K562 (cell line): ENCODE results near the gene SYK. TPM values are rescaled to one million over a fixed set of nuclear protein-coding genes. Genes with fewer than 3 reads are reported as not detected.
"Not testable (repeated sequence)": the region's sequence is repeated elsewhere in the genome, so short reads cannot be mapped to it uniquely, and the experiment has no call there.

Experiments used
- ATAC-seq: fragments of 200-7000 bp; cut with Tn5 transposase; 3 replicates; pipeline ENCODE4 v1.9.1; 2020; ENCODE audit warnings: moderate library complexity
- BruUV-seq: library from RNA; stranded (reverse); fragments of 400-500 nt; replicated peaks from 2 replicates; lab custom pipeline; 2021; lab: Mats Ljungman, UMichigan
- CTCF ChIA-PET: fragments of 300-600 bp; formaldehyde crosslinking; extraction: SDS; loops from one replicate; lab custom pipeline; 2021; ENCODE audit warnings: low intra/inter-chr PET ratio; lab: Yijun Ruan, JAX
- POLR2A ChIA-PET: fragments of 300-600, 350-650 bp; sonication (Branson Sonifier 250); formaldehyde crosslinking; extraction: SDS; loops from one replicate; lab custom pipeline; 2021; ENCODE audit warnings: antibody characterized with exemption, inconsistent platforms; lab: Yijun Ruan, JAX
- DNase-seq, 4 experiments: peaks; one replicate each; pipeline versions ENCODE4 v3.0.0 to v3.0.0-alpha.2; 2011 to 2018; ENCODE audit warnings: low spot score in 3 of 4, mixed read lengths in 3 of 4; ENCODE audit errors: extremely low read depth in 1 of 4
- FAIRE-seq: peaks from 2 replicates; lab custom pipeline; 2011; peaks lifted over from hg19 to GRCh38; lab: Jason Lieb, UNC
- H2AFZ ChIP-seq: 2 replicates; pipeline ENCODE4 v1.6.0; 2011; ENCODE audit warnings: low read depth, low read length, control low read depth, inconsistent platforms
- H3K27ac ChIP-seq: fragments of 200-600 bp; 3 replicates; pipeline ENCODE4 v1.8.0; 2011; ENCODE audit warnings: low read depth, mild to moderate bottlenecking, control low read depth, inconsistent platforms, low read length, moderate library complexity, mixed read lengths; ENCODE audit errors: extremely low read depth
- H3K27me3 ChIP-seq, 2 experiments: fragments of 300-600 bp in 1 of 2; 2 replicates in 1 of 2; 3 replicates in 1 of 2; pipeline versions ENCODE4 v1.6.0 to v1.8.0; 2011; ENCODE audit warnings: inconsistent platforms in 2 of 2, low read length in 2 of 2, mild to moderate bottlenecking in 1 of 2, mixed read lengths in 1 of 2, moderate library complexity in 1 of 2; ENCODE audit not compliant: control insufficient read depth in 2 of 2, insufficient read depth in 2 of 2
- H3K36me3 ChIP-seq: fragments of 300-600 bp; 3 replicates; pipeline ENCODE4 v1.8.0; 2011; ENCODE audit warnings: mild to moderate bottlenecking, low read length, inconsistent platforms; ENCODE audit not compliant: control insufficient read depth, insufficient read depth
- H3K4me1 ChIP-seq, 2 experiments: fragments of 200-600 bp in 1 of 2; replicated peaks in 1 of 2; 2 replicates in 1 of 2; 3 replicates in 1 of 2; pipeline versions ENCODE4 v1.5.1 to v1.8.0; 2011; ENCODE audit warnings: inconsistent platforms in 2 of 2, low read length in 2 of 2, mild to moderate bottlenecking in 1 of 2, mixed read lengths in 1 of 2, moderate library complexity in 1 of 2; ENCODE audit not compliant: control insufficient read depth in 2 of 2, insufficient read depth in 2 of 2
- H3K4me2 ChIP-seq: 2 replicates; pipeline ENCODE4 v1.6.1; 2011; ENCODE audit warnings: low read length, control low read depth, inconsistent platforms, mixed read lengths; ENCODE audit not compliant: insufficient read depth
- H3K4me3 ChIP-seq: fragments of 200-600 bp; sonication (generic), shearing (Covaris generic); 2 replicates; pipeline ENCODE4 v1.5.1; 2016; ENCODE audit warnings: control low read depth, inconsistent platforms
- H3K79me2 ChIP-seq: fragments of 200-600 bp; 3 replicates; pipeline ENCODE4 v1.8.0; 2011; ENCODE audit warnings: low read length, inconsistent platforms; ENCODE audit not compliant: control insufficient read depth, insufficient read depth
- H3K9ac ChIP-seq, 2 experiments: 2 replicates each; pipeline versions ENCODE4 v1.6.0 to v1.6.1; 2011; ENCODE audit warnings: low read depth in 2 of 2, low read length in 2 of 2, control low read depth in 1 of 2, inconsistent platforms in 1 of 2, mild to moderate bottlenecking in 1 of 2, mixed read lengths in 1 of 2; ENCODE audit not compliant: insufficient read depth in 1 of 2
- H3K9me1 ChIP-seq: one replicate; pipeline ENCODE4 v1.6.0; 2011; ENCODE audit warnings: inconsistent platforms, mild to moderate bottlenecking, low read length, moderate library complexity; ENCODE audit not compliant: control insufficient read depth, insufficient read depth
- H3K9me3 ChIP-seq: replicated peaks from 2 replicates; pipeline ENCODE4 v1.5.1; 2011; ENCODE audit warnings: low read depth, low read length, inconsistent platforms; ENCODE audit not compliant: control insufficient read depth, insufficient read depth
- H4K20me1 ChIP-seq: replicated peaks from 2 replicates; pipeline ENCODE4 v1.6.1; 2011; ENCODE audit warnings: low read length, inconsistent platforms, mixed read lengths; ENCODE audit not compliant: control insufficient read depth, insufficient read depth
- C11orf30 ChIP-seq: fragments of 450-650 bp; IDR thresholded peaks from 2 replicates; pipeline ENCODE4 v1.6.1; 2016; ENCODE audit warnings: low read depth, mild to moderate bottlenecking
- GABPA ChIP-seq: fragments of 200-800 bp; sonication (Bioruptor generic); conservative IDR thresholded peaks from 2 replicates; pipeline ENCODE4 v1.6.1; 2016; ENCODE audit warnings: low read depth, missing genetic modification characterization, missing compliant biosample characterization
- RAD21 ChIP-seq, 2 experiments: fragments of 250-450 bp in 1 of 2; fragments of 450-650 bp in 1 of 2; sonication (Bioruptor Pico) in 1 of 2; formaldehyde crosslinking in 1 of 2; IDR thresholded peaks in 1 of 2; conservative IDR thresholded peaks in 1 of 2; 2 replicates each; pipeline versions ENCODE4 v1.4.0 to v1.8.0; 2020 to 2022; ENCODE audit warnings: mild to moderate bottlenecking in 2 of 2, moderate library complexity in 1 of 2
- RBM39 ChIP-seq: fragments of 200-400 bp; formaldehyde crosslinking; optimal IDR thresholded peaks from 2 replicates; pipeline ENCODE3; 2018; ENCODE audit warnings: low read depth, low read length
- REST ChIP-seq, 2 experiments: fragments of 450-650 bp; formaldehyde crosslinking in 1 of 2; IDR thresholded peaks; 2 replicates each; pipeline versions ENCODE4 v1.4.0 to v1.6.1; 2014 to 2020; ENCODE audit warnings: mild to moderate bottlenecking in 2 of 2, borderline replicate concordance in 1 of 2, low read depth in 1 of 2
- SMC3 ChIP-seq: conservative IDR thresholded peaks from 2 replicates; pipeline ENCODE4 v1.6.1; 2011; ENCODE audit warnings: low read depth, low read length, improper control_type of control experiment; ENCODE audit not compliant: insufficient read depth
- SPI1 ChIP-seq: IDR thresholded peaks from 2 replicates; pipeline ENCODE4 v1.6.1; 2011; ENCODE audit warnings: low read depth, low read length, control low read depth, borderline replicate concordance
- TAF1 ChIP-seq: IDR thresholded peaks from 2 replicates; pipeline ENCODE4 v1.6.1; 2011; ENCODE audit warnings: mild to moderate bottlenecking, low read length, moderate library complexity; ENCODE audit not compliant: insufficient read depth, control insufficient read depth, severe bottlenecking; ENCODE audit errors: extremely low read depth
- WGBS: fragments of 100-300 bp; shearing (Covaris generic); methylation state at CpG from one replicate; pipeline ENCODE4 v1.1.6; 2016; ENCODE audit warnings: low coverage, mixed read lengths; ENCODE audit not compliant: insufficient coverage; ENCODE audit errors: missing lambda C conversion rate; 5-methylcytosine and 5-hydroxymethylcytosine counted together
- in situ Hi-C: fragments of 300-500 bp; cut with MboI; formaldehyde crosslinking; loops from 4 replicates; pipeline ENCODE4 v1.15.0; 2018; ENCODE audit warnings: inconsistent platforms, mixed read lengths
- intact Hi-C: fragments of 100-400 bp; cut with micrococcal nuclease; formaldehyde crosslinking; loops from 2 replicates; pipeline ENCODE4 v1.14.2; 2022
- polyA plus RNA-seq, 8 experiments: library from polyadenylated mRNA; depleted of rRNA in 4 of 8; stranded (reverse) in 5 of 8; unstranded in 3 of 8; fragments of >200 nt; fragmentation: Nextera tagmentation in 2 of 8; fragmentation: Illumina TruSeq in 1 of 8; extraction: Ambion mirVana in 2 of 8; extraction: Trizol in 1 of 8; gene quantifications; 2 replicates each; pipeline versions ENCODE4 v1.2.1 to v1.2.3, GENCODE V29; 2011 to 2014; ENCODE audit warnings: inconsistent platforms in 1 of 8, missing spikeins in 1 of 8
- total RNA-seq, 7 experiments: library from RNA; depleted of rRNA in 6 of 7; stranded (reverse); fragments of >200 nt in 6 of 7; fragmentation: Illumina TruSeq in 2 of 7; extraction: Trizol in 2 of 7; gene quantifications; 2 replicates each; pipeline versions ENCODE4 v1.2.1 to v1.2.3, GENCODE V29; 2011 to 2021; ENCODE audit warnings: low replicate concordance in 1 of 7

Gene SYK
- total and polyA plus RNA-seq, 9 of the 15 experiments (the other 6 are each of a cell fraction or from before 2014, with no cell fraction given): 3.9 to 32.7 (median 16.7) TPM

- TF ChIP-seq TAF1: peak; percentile 27
- TF ChIP-seq GABPA (tag): peak; percentile 66; the same call in 1 of the 2 replicates
- TF ChIP-seq RBM39: no peak
- peak; percentile 96 for TF ChIP-seq SPI1
- TF ChIP-seq C11orf30: no peak
Observed at GRCh38 chr9:90801241-90801972, at the start of gene SYK (continued).

- not testable (repeated sequence) for H3K4me2 ChIP-seq; BruUV-seq; TF ChIP-seq REST (CRISPR knock-in tag; IDR thresholded peaks at IDR 0.05; ENCODE audit: low read depth)
- intact Hi-C loops: loop anchor here (10.0 kb wide), 1 partner anchor 611 kb away; no protein-coding TSS in a partner anchor
- TF ChIP-seq REST (IDR thresholded peaks at IDR 0.05; ENCODE audit: borderline replicate concordance) (0 out of 2 replicates have a peak, but pooled peaks have one; percentile 7), SMC3 (0 out of 2 replicates have a peak, but pooled peaks have one; percentile 11), RAD21 (CRISPR knock-in tag; conservative IDR thresholded peaks at IDR 0.05 in 1 of 2, IDR thresholded peaks at IDR 0.05 in 1 of 2) (peak; percentile 22 to 49; a peak in 3 of 4 replicates)
Observed at GRCh38 chr9:90755514-90756371, 45.9 kb upstream of the SYK start.

More at GRCh38 chr9:90755514-90756371, 45.9 kb upstream of the SYK start:
- in situ Hi-C loops: loop anchor here (25.0 kb wide), 1 partner anchor 618 kb away; no protein-coding TSS in a partner anchor
- not testable (repeated sequence) for H4K20me1 ChIP-seq, H3K27me3 ChIP-seq, FAIRE-seq, H3K4me1 ChIP-seq, H3K9ac ChIP-seq, H3K9me1 ChIP-seq, H3K36me3 ChIP-seq, ATAC-seq, H3K27ac ChIP-seq, H3K79me2 ChIP-seq, H3K4me3 ChIP-seq, H3K9me3 ChIP-seq, H2AFZ ChIP-seq
- POLR2A ChIA-PET: interaction anchor here (0.9 kb wide), 1 partner anchor 529 kb away, joined by 3 read pairs; no protein-coding TSS in a partner anchor
- 8% methylated on average over 7 of the region's 13 CpGs for WGBS
- DNase-seq: peak in 1 of 4 experiments; percentile 18
- CTCF ChIA-PET: interaction anchor here (0.6 kb wide), 2 partner anchors 115 to 529 kb away, joined by 3 read pairs; no protein-coding TSS in a partner anchor
